HUES48 (cell line): Measurements from ENCODE around the gene GCSAML.

Experiments used
- H3K27ac ChIP-seq: one replicate; pipeline ENCODE4 v1.7.0; 2013; ENCODE audit warnings: low read depth, low read length, inconsistent platforms
- H3K27me3 ChIP-seq: 2 replicates; pipeline ENCODE4 v1.6.1; 2013; ENCODE audit warnings: mild to moderate bottlenecking, low read length; ENCODE audit not compliant: control insufficient read depth, insufficient read depth
- H3K36me3 ChIP-seq: 2 replicates; pipeline ENCODE4 v1.6.1; 2013; ENCODE audit warnings: low read length; ENCODE audit not compliant: control insufficient read depth, insufficient read depth
- H3K4me1 ChIP-seq: 2 replicates; pipeline ENCODE4 v1.6.1; 2013; ENCODE audit warnings: mild to moderate bottlenecking, low read length; ENCODE audit not compliant: control insufficient read depth, insufficient read depth
- H3K4me3 ChIP-seq: 2 replicates; pipeline ENCODE4 v1.5.1; 2013; ENCODE audit warnings: mild to moderate bottlenecking, low read depth, low read length
- H3K9ac ChIP-seq: 2 replicates; pipeline ENCODE4 v1.6.1; 2013; ENCODE audit warnings: mild to moderate bottlenecking, low read depth, low read length, moderate library complexity
- H3K9me3 ChIP-seq: 2 replicates; pipeline ENCODE4 v1.6.1; 2013; ENCODE audit warnings: low read length; ENCODE audit not compliant: control insufficient read depth, insufficient read depth

Gene GCSAML

DNA sequence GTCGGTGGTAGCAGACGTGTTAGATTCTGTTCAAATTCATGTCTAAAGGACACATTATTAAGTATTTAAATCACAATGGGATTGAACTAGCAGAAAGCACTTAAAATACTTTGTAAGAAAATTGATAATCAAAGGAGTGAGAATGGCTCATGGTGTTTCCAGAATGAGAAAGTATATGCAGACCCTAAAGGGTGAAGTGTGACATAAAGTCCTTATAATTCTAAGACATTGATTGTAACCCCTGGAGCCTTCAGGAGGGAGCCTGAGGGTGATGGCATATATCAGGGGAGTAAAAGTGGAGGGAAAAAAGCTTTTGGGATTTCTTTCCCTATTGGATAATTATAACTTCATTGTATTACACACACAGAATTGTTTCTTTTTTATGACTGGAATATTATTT, 12.6 kb upstream of the GCSAML start, which contains the start of gene OR2C3:
Gene OR2C3 (minus strand): TSS at position 101 of the 400 bp plus-strand sequence. CDS start 3,929 bp downstream, outside the sequence.
- H3K27me3 ChIP-seq, result no peaks in the 10 kb centered on the region
- H3K9me3 ChIP-seq, result no peaks in the 10 kb centered on the region
- no peaks in the 10 kb centered on the region for H3K4me1 ChIP-seq
- no peak within 1 kb of the TSS for H3K4me3 ChIP-seq
- no peak within 1 kb of the TSS for H3K9ac ChIP-seq
- no peaks in the 10 kb centered on the region for H3K36me3 ChIP-seq
- no peak within 1 kb of the TSS for H3K27ac ChIP-seq

DNA sequence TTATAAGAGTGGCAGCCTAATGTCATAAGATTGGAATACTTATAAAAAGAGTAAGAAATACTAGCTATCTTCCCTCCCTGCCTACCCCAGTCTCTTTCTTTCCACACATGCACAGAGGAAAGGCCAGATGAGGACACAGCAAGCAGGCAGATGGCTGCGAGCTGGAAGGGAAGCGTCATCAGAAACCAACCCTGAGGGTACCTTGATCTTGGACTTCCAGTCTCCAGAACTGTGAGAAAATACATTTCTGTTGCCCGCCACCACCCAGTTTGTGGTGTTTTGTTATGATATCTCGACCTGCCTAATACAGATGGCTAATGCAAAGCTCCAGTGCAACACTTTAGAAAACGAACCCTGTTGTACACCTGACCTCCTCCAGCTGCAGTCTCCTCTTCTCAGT, 10.4 kb upstream of the GCSAML start:
- no peaks in the 10 kb centered on the region for H3K36me3 ChIP-seq
- no peak overlapping the region for H3K9ac ChIP-seq
- H3K27me3 ChIP-seq, result no peaks in the 10 kb centered on the region
- no peaks in the 10 kb centered on the region for H3K9me3 ChIP-seq
- H3K4me1 ChIP-seq, result no peaks in the 10 kb centered on the region
- no peak overlapping the region for H3K27ac ChIP-seq
- no peak overlapping the region for H3K4me3 ChIP-seq

GRCh38 chr1:247539215-247539614, 9.7 kb upstream of the GCSAML start:
- no peaks in the 10 kb centered on the region for H3K4me1 ChIP-seq
- H3K36me3 ChIP-seq, result no peaks in the 10 kb centered on the region
- H3K4me3 ChIP-seq, result no peak overlapping the region
- H3K9ac ChIP-seq, result no peak overlapping the region
- no peaks in the 10 kb centered on the region for H3K9me3 ChIP-seq
- no peak overlapping the region for H3K27ac ChIP-seq
- H3K27me3 ChIP-seq, result no peaks in the 10 kb centered on the region

DNA sequence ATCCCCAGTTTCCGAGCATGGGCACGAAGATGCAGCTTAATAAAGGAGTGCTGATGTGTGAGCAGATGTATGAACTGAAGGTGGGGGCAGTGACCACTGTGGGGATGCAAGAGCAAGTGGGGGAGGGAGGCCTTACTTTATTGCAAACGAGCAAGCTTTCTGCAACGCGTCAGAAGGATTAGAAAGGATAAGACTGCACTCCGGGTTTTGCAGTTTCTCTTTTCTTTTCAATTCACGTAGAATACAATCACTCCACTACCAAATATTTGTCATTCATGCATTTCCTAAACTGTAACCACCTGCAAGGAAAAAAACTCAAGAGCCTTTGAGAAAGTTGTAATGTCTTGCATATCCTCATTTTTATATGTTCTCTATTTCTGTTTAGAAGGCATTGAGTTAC, 8.4 kb upstream of the GCSAML start:
- no peaks in the 10 kb centered on the region for H3K9me3 ChIP-seq
- no peak overlapping the region for H3K4me3 ChIP-seq
- no peaks in the 10 kb centered on the region for H3K36me3 ChIP-seq
- H3K9ac ChIP-seq, result no peak overlapping the region
- no peaks in the 10 kb centered on the region for H3K27me3 ChIP-seq
- H3K27ac ChIP-seq, result no peak overlapping the region
- no peaks in the 10 kb centered on the region for H3K4me1 ChIP-seq

DNA sequence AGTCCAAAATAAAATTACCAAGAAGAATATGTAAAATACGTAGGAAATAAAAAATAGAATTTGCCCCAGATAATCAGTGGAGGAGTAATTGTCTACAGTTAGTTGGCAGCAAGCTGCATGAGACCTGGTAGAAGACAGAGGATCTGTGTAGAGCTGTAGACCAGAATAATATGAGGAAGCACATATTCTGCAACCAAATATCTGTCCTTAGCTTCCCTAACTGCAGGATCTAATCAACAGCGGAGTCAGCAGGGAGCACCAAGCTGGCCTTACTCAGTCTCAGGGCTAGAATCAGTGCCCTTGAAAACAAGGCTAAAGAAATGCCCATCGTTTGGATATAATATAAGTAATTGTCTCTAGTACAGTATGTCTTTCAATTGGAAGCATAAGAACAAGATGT, 6.1 kb upstream of the GCSAML start:
- H3K27me3 ChIP-seq, result no peaks in the 10 kb centered on the region
- H3K4me3 ChIP-seq, result no peak overlapping the region
- no peaks in the 10 kb centered on the region for H3K9me3 ChIP-seq
- no peaks in the 10 kb centered on the region for H3K36me3 ChIP-seq
- peaks cover 6% of the 10 kb centered on the region for H3K4me1 ChIP-seq
- no peak overlapping the region for H3K27ac ChIP-seq
- H3K9ac ChIP-seq, result no peak overlapping the region

GRCh38 chr1:247548092-247548491, 842 bp upstream of the GCSAML start:
- H3K36me3 ChIP-seq, result no peaks in the 10 kb centered on the region
- no peak overlapping the region for H3K9ac ChIP-seq
- H3K27ac ChIP-seq, result no peak overlapping the region
- H3K27me3 ChIP-seq, result no peaks in the 10 kb centered on the region
- no peak overlapping the region for H3K4me3 ChIP-seq
- H3K4me1 ChIP-seq, result peaks cover 14% of the 10 kb centered on the region
- no peaks in the 10 kb centered on the region for H3K9me3 ChIP-seq

GRCh38 chr1:247551721-247552120, 2.8 kb downstream of the GCSAML start:
- no peaks in the 10 kb centered on the region for H3K36me3 ChIP-seq
- no peaks in the 10 kb centered on the region for H3K9me3 ChIP-seq
- no peak overlapping the region for H3K9ac ChIP-seq
- no peak overlapping the region for H3K27ac ChIP-seq
- H3K4me1 ChIP-seq, result peaks cover 14% of the 10 kb centered on the region
- H3K4me3 ChIP-seq, result no peak overlapping the region
- no peaks in the 10 kb centered on the region for H3K27me3 ChIP-seq

DNA sequence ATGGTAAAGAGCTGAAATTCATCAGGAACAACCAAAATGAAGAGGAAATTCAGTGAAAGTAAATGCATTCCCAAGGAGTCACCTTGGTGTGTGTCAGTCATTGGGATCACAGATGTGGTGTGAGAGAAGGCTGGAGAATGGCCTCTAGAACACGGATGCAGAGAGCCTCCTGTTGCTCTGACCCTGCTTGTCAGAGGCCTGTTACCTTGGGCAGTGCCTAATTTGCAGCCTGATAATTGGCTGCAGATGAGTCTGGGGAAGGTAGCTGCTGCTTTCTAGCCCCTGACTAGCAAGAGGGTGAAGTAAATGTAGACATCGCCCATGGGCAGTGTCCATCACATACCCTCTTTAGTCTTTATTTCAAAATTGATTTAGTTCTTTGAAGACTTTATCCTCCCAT, 3.3 kb downstream of the GCSAML start:
- H3K4me1 ChIP-seq, result peaks cover 14% of the 10 kb centered on the region
- H3K4me3 ChIP-seq, result no peak overlapping the region
- no peaks in the 10 kb centered on the region for H3K27me3 ChIP-seq
- H3K27ac ChIP-seq, result no peak overlapping the region
- H3K9me3 ChIP-seq, result no peaks in the 10 kb centered on the region
- H3K9ac ChIP-seq, result no peak overlapping the region
- H3K36me3 ChIP-seq, result no peaks in the 10 kb centered on the region

GRCh38 chr1:247557926-247558674, 9.2 kb downstream of the GCSAML start:
- no peaks in the 10 kb centered on the region for H3K9me3 ChIP-seq
- no peaks in the 10 kb centered on the region for H3K27me3 ChIP-seq
- 0 out of 2 replicates have a peak, but pooled peaks cover 5% of the 10 kb centered on the region for H3K4me1 ChIP-seq
- no peak overlapping the region for H3K9ac ChIP-seq
- H3K4me3 ChIP-seq, result no peak overlapping the region
- no peaks in the 10 kb centered on the region for H3K36me3 ChIP-seq
- no peak overlapping the region for H3K27ac ChIP-seq

DNA sequence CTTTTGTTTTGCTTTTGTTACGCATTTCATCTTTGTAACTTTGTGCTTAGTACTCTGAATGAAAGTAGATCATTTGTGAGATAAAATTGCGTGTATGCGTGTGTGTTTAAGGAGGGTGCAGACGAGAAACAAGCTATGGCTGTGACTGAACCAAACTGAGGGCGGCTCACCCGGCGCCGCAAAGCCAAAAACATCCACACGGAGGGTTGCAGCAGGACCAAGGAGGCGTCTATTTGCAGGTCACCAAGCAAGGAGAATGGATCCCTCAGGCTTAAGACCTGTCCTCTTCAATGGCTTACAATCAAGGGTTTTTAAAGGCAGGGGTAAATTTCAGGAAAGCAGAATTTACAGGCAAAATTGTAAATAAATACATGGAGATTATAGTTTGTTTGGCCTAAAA, 12.8 kb downstream of the GCSAML start:
- Histone ChIP-seq H3K27ac (no peak overlapping the region), H3K27me3 (no peaks in the 10 kb centered on the region), H3K9me3 (no peaks in the 10 kb centered on the region), H3K4me3 (no peak overlapping the region), H3K36me3 (no peaks in the 10 kb centered on the region), H3K9ac (no peak overlapping the region), H3K4me1 (0 out of 2 replicates have a peak, but pooled peaks cover 5% of the 10 kb centered on the region)

DNA sequence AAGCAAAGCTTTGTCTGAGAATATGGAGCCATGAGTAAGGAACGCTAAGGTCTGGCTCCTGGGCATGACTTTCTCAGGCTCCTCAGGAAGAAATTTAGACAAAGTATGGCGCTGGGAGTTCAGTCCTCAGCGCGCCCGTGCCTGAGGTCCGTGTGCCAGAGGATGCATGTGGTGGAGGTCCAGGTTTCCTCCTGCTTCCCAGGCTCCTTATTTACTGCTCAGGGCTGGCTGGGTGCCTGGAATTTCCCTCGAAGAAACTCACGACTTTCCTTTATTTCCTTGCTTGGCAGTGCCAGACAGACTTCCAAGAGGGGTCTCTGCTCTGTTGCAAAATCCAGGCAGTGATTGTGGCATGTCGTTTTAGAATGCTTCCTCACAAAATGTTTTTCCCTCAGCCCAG, 13.3 kb downstream of the GCSAML start:
- Histone ChIP-seq H3K36me3 (no peaks in the 10 kb centered on the region), H3K9ac (no peak overlapping the region), H3K9me3 (no peaks in the 10 kb centered on the region), H3K4me1 (0 out of 2 replicates have a peak, but pooled peaks cover 5% of the 10 kb centered on the region), H3K27ac (no peak overlapping the region), H3K4me3 (no peak overlapping the region), H3K27me3 (no peaks in the 10 kb centered on the region)
